NCI-H187 (cell line): ENCODE data around the gene SLIT1.
"Not testable (repeated sequence)": the region's sequence is repeated elsewhere in the genome, so short reads cannot be mapped to it uniquely, and the experiment has no call there.

Experiments used
- DNase-seq, 2 experiments: peaks; one replicate each; lab custom pipeline; 2025; lab: John Stamatoyannopoulos, UW

The SLIT1 gene

DNA sequence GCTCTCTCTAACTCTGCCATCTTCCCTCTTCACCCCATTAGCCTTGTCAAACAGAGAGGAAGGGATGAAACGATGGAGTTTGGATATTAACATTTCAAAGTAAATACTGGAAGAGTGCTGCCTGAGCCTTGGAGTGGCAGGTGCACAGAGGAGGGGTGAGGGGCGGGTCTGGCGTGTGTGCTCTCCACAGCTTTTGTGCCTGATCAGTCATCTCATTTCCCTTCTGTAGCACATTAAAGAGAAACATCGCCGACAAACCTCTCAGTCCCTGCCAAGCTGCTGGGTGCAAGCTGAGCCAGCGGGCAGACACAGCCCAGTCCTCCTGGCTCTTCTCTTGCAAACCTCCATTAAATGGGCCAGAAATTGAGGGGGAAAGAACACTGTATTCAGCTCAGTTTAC lies 76.2 kb downstream of the SLIT1 start:
- DNase-seq = peak; percentile 21 to 78

GRCh38 chr10:97107551-97107950 lies 78.2 kb downstream of the SLIT1 start:
- DNase-seq = no peak

- DNase-seq = no peak
Observed at GRCh38 chr10:97106207-97106606, 79.6 kb downstream of the SLIT1 start.

- DNase-seq = no peak
Observed at GRCh38 chr10:97105303-97105702, 80.5 kb downstream of the SLIT1 start.

- no peak for DNase-seq
Observed at GRCh38 chr10:97103316-97104080, 82.3 kb downstream of the SLIT1 start.

DNA sequence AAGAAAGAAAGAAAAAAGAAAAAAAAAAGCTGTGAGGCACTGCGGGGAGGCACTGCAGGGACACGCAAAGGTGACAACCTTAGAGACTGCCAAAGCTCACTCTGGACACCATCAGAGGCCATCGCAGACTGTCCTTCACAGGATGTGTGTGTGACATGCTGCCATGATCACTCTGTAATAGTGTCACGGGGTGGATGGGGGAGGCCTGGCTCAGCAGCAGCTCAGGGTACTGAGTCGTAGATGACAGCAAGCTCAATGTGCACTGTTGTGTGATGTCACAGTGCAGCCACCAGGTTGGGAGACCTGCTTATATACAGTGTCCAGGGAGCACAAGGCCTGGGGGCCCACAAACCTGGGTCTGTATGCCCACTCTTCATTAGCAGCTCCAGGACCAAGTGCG lies 83.3 kb downstream of the SLIT1 start:
- DNase-seq = no peak

DNA sequence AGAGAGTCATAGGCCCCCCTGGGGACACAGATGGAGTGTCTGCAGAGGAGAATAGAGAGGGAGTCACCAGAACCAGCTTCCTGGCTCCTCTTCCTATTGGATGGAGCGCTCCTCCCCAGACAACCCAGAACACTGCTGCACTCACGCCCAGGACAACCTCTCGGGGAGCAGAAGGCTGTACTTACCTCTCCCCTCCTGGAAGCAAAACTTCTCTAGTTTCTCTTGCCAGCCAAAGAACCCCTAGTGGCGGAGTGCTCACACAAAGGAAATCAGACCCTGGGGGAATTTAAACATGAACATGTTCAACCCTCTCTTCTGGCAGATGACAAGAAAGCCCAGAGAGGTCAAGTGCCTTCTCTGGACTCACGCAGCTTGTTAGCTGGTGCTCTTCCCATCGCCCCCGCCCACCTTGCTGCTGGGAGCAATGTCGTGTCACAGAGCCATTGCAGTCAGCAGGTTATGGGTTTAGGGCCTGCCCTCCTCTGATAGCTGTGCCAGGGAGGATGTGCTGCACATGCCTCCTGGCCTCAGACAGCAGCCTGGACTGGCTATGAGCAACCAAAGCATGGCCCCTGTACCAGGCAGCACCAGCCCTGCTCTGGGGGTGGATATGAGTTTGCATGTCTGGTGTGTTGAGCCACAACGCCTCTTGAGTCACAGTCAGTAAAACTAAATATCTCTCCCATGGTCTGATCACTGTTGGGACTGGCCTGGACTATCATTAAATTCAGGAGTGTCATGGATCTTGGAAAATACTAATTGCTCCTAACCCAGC lies 84.4 kb downstream of the SLIT1 start:
- DNase-seq = no peak

GRCh38 chr10:97100657-97101056 lies 85.1 kb downstream of the SLIT1 start:
- no peak for DNase-seq

DNA sequence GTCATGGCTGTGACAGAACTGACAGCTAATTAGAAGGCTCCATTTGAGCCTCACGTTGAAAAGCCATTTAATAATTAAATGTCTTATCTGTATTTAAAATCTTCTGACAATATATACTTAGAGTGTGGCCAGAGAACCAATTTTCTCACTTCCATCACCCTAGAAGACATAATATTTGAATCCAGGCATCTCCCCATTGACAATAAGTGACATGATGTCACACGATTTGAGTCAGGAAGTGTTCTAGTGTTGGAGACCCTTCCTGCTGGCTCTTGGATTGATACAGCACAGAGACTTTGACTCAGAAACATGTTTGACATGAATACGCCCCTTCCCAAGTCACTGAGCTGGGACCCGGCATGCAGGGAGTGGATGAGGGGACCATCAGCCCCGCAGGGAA lies 85.9 kb downstream of the SLIT1 start:
- DNase-seq = no peak

GRCh38 chr10:97099089-97099488 lies 86.7 kb downstream of the SLIT1 start:
- DNase-seq = no peak

GRCh38 chr10:97097084-97097433 lies 88.7 kb downstream of the SLIT1 start:
- no peak for DNase-seq

GRCh38 chr10:97096261-97097083 lies 89.3 kb downstream of the SLIT1 start:
- no peak for DNase-seq

DNA sequence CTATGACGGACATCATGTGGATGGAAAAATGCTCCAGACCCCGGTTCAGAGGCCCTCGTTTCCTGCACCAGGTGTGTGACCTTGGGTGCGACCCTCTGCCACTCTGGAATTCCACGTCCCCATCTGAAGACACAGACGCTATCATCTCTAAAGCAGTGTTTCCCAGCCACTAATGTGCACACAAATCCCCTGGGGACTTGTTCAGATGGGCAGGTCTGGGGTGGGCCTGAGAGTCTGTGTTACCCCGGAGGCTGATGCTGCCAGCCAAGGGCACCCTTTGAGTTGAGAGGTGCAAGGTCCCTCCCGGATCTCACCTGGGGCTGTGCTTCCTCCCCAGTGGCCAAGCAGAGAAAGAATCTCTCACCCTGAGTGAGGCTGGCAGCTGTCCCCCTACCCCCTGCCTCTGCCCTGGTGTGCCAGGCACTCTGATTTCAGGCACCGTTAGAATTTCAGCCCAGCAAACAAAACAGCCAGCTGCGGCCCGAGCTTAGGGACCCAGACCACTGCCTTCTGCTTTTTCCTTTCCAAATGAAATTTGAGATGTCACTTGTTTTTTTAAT lies 90.0 kb downstream of the SLIT1 start:
- no peak for DNase-seq

GRCh38 chr10:97090644-97091043 lies 95.1 kb downstream of the SLIT1 start:
- no peak for DNase-seq

DNA sequence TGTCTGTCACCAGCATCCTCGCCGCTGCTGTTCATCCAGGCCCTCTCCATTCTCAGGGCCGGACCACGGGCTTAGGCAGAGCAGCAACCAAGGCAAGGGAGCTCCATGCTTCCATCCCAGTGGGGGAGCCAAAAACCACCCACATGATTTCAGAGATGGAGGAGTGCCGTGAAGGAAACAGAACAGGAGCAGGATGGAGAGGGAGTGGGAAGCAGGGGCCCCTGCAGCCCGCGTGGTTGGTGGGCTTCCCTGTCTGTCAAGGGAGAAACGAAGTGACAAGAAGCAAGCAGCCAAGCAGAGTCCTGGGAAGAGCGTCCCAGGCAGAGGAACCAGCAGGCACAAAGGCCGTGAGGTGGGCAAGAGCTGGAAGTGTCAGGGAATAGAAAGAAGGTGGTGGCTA lies 95.7 kb downstream of the SLIT1 start:
- DNase-seq = no peak

- DNase-seq = no peak
Observed at GRCh38 chr10:97089209-97089870, 96.4 kb downstream of the SLIT1 start.

DNA sequence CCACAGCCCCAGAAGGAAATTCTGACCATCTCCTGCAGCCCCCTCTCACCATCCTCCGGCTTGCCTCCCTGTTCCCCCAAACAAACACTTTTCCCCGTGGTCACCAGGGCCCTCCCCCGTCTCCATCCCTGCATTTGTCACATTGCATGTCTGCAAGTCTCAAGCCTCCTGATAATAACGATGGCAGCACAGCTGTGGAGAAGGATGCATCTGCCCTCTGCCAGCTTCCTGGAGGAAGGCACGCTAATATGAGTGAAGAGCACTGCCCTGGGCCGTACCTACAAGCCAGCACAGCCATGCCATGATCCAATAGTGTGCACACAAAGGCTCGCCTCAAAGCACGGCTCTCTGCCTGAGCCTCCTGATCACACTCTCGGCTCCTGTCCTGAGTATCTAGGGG lies 98.5 kb downstream of the SLIT1 start:
- no peak for DNase-seq

DNA sequence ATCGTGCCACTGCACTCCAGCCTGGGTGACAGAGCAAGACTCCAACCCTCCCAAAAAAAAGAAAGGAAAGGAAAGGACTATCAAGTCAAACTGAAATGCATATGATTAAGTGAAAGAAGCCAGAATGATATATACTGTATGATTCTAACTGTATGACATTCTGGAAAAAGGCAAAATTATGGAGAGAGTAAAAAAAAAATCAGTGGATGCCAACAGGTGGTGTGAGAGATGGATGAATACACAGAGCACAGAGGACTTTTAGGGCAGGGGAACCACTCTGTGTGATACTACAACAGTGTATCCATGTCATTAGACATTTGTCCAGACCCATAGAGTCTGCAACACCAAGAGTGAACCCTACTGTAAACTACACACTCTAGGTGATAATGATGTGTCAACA lies 99.2 kb downstream of the SLIT1 start:
- no peak for DNase-seq

GRCh38 chr10:97083228-97083829 lies 102.4 kb downstream of the SLIT1 start:
- no peak for DNase-seq

- not testable (repeated sequence) for DNase-seq
Observed at GRCh38 chr10:97082575-97082974, 103.2 kb downstream of the SLIT1 start.

DNA sequence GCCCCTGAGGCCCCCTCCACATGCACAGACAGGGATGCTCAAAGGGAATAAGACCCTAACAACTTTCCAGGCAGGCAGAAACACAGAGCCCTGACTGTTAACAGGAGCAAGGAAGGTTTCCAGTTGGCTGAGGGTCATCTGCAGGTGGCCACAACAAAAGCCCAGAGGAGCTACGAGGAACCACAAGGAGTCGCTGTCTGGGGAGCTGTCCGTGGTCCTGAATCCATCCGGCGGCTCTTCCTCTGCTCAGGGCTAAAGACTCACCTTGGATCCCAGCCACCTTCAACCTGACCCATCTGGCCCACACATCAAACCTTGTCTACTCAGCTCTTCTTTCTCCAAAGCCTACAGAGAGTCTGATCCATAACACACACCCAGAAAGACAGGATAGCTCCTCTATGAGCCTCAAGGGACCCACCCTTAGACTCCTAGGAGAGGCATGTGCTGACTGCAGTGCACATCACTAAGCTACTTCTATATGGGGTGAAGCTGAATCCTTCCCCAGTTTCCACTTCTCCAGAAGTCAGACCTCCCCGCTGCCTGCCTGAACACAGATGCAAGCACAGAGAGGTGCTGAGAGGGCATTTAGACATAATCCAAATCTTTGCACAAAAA lies 104.0 kb downstream of the SLIT1 start:
- DNase-seq = no peak
